Prostate gland (tissue), 2 donors: ENCODE measurements around the gene LMF2.
"Not testable (repeated sequence)": the region's sequence is repeated elsewhere in the genome, so short reads cannot be mapped to it uniquely, and the experiment has no call there.

ENCODE experiments used
- POLR2A ChIP-seq: fragments of 450-650 bp; IDR thresholded peaks from one replicate; pipeline ENCODE4 v1.6.1; 2016; ENCODE audit warnings: antibody characterized with exemption, mild to moderate bottlenecking
- TF ChIP-seq, protein P1 (sequence below), 4 experiments: fragments of 200-600 bp in 2 of 4; fragments of 450-650 bp in 2 of 4; sonication (generic) in 2 of 4; IDR thresholded peaks; 1 replicate in 3 of 4; 2 replicates in 1 of 4; pipeline ENCODE4 v1.5.1; 2016 to 2019; ENCODE audit warnings: antibody characterized with exemption in 4 of 4, mild to moderate bottlenecking in 2 of 4, moderate library complexity in 2 of 4

DNA sequence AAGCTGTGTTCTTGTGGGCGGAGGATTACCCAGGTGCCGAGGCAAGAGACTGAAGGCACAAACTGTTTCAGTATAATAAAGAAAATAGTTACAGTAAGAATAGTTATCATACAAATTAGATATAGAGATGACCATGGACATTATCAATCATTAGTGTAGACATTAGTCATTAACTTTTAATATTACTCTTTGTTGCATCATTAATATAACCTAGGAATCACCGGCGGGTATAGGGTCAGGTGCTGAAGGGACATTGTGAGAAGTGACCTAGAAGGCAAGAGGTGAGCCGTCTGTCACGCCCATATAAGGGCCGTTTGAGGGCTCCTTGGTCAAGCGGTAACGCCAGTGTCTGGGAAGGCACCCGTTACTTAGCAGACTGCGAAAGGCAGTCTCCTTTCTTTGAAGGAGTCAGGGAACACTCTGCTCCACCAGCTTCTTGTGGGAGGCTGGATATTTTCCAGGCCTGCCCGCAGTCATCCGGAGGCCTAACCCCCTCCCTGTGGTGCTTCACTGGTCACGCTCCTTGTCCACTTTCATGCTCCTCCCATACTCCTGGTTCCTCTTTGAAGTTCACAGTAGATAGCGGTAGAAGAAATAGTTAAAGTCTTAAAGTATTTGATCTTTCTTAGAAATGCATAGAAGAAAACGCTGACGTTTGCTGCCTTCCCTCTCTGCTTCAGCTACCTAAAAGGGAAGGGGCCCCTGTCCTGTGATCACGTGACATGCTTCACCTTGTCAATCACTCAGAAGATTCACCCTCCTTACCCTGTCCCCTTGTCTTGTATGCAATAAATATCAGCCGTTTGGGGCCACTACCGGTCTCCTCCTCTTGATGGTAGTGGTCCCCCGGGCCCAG, 26.6 kb upstream of the LMF2 start:
- TF ChIP-seq POLR2A: not testable (repeated sequence)
- TF ChIP-seq, protein P1, sequence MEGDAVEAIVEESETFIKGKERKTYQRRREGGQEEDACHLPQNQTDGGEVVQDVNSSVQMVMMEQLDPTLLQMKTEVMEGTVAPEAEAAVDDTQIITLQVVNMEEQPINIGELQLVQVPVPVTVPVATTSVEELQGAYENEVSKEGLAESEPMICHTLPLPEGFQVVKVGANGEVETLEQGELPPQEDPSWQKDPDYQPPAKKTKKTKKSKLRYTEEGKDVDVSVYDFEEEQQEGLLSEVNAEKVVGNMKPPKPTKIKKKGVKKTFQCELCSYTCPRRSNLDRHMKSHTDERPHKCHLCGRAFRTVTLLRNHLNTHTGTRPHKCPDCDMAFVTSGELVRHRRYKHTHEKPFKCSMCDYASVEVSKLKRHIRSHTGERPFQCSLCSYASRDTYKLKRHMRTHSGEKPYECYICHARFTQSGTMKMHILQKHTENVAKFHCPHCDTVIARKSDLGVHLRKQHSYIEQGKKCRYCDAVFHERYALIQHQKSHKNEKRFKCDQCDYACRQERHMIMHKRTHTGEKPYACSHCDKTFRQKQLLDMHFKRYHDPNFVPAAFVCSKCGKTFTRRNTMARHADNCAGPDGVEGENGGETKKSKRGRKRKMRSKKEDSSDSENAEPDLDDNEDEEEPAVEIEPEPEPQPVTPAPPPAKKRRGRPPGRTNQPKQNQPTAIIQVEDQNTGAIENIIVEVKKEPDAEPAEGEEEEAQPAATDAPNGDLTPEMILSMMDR (IDR thresholded peaks at IDR 0.05): not testable (repeated sequence)
